GM21528 (cell line): ENCODE results near the gene EVA1A.

Experiments
- ATAC-seq: cut with Tn5 transposase; IDR thresholded peaks from one replicate; pipeline ENCODE4 v1.9.1; 2021; ENCODE audit warnings: mild to moderate bottlenecking, moderate library complexity; ENCODE audit not compliant: unreplicated experiment, low FRiP score

EVA1A gene

DNA sequence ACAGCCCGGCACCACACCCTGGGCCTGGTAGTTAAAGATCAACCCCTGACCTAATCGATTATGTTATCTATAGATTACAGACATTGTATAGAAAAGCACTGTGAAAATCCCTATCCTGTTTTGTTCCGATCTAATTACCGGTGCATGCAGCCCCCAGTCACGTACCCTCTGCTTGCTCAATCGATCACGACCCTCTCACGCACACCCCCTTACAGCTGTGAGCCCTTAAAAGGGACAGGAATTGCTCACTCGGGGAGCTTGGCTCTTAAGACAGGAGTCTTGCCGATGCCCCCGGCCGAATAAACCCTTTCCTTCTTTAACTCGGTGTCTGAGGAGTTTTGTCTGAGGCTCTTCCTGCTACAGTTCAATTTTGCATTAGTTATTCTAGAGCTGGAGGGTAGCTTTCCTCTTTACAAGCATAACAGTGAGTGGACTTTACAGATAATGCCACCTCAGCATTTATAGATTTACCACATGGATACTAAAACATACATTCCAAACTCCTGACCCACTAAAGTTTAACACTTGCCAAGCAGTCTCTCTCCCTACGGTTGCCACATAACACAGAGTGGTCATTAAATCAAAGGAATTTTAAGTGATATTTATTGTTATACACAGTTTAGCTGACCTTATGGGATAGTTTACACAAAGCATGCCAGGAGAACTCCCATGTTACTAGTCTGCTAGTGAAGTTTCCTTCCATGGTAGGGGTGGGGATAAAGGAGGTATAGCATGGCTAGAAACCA lies 101.0 kb downstream of the EVA1A start:
- no peak for ATAC-seq

DNA sequence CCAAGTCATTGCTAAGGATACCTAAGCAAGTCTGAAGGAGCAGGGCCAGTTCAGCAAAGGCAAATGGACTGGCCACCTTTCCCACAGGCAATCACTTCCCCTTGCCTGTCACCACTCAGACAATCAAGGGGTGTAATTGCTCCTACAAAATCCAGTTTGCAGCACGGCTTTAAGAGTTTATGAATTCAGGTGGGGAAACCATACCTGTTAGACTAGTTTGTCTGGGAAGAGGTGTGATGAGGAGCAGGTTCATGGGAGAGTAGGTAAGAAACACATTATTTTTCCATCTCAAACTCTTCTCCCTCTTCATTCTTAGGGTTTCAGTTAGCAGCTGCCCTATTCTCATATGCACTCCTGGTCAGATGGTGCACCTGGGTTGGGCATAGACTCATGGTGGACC lies 102.5 kb downstream of the EVA1A start:
- ATAC-seq: no peak

DNA sequence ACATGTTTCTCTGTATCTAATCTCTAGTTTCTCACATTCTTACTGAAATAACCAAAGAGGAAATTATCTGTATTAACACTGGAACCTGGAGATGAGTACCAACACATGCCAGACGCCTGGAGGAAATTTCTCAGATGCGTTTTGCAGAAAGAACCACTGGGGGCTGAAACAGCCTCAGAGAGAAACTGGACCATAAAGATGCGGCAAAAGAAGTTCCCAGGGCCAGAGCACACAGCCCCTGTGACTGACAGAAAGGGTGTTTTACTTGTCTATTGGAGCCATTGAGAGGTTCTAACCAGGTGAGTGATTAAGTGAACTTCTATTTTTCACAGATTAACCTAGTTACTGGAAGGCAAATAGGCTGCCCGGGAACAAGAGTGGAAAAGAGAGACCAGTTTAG lies 103.9 kb downstream of the EVA1A start:
- ATAC-seq: no peak

DNA sequence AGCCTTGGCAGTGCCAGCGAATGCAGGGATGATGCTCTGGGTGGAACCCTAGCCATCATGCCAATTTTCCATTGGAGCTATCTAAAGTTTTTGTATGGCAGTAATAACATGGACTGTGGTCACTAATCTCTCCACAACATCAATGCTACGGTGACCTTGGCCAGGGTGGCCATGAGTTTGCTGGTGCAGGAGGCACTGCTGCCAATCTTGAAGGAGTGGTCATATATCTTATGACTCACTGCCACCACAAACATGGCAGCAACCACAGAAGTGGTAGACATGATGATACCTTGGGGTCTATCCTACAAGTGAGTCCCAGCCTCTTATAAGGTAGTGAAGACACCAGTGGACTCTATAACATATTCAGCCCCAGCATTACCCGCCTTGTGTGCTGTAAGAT lies 104.6 kb downstream of the EVA1A start:
- ATAC-seq: no peak

- no peak for ATAC-seq
Observed at GRCh38 chr2:75454241-75454620, 106.5 kb downstream of the EVA1A start.

GRCh38 chr2:75453384-75454240 lies 107.1 kb downstream of the EVA1A start:
- no peak for ATAC-seq

GRCh38 chr2:75450068-75450467 lies 110.7 kb downstream of the EVA1A start:
- no peak for ATAC-seq

GRCh38 chr2:75447176-75447575 lies 113.6 kb downstream of the EVA1A start:
- no peak for ATAC-seq
